GM20431 (cell line): ENCODE results near the gene GMPR2.

Experiments
- in situ Hi-C: fragments of 300-500 bp; cut with MseI, MboI; formaldehyde crosslinking; loops from one replicate; pipeline ENCODE4 v1.15.0; 2020; ENCODE audit warnings: low sequenced_read_pairs; ENCODE audit not compliant: unreplicated experiment

GMPR2 gene

GRCh38 chr14:24249230-24250021 is 16.7 kb downstream of the GMPR2 start:
- in situ Hi-C loops, result no loop called here

DNA sequence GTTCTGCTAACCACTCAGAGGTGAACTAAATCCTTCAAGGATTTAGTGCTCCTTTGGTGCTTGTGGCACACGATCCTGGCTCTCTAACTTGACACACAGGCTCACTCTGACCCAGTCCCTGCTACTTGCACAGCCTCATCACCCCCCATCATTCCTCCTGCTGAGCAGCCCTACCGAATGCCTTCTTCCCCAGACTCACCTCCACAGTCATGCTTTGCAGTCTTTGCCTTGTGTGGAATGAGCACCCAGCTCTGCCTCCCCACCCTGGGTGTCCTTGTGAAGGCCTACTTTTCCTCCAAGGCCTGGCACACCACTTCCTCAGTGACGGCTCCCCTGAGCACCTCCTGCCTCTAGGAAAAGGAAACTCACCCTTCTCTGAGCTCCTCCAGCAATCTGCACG is 17.6 kb downstream of the GMPR2 start:
- in situ Hi-C loops, result no loop called here

GRCh38 chr14:24251880-24252288 is 19.2 kb downstream of the GMPR2 start:
- in situ Hi-C loops, result no loop called here

- in situ Hi-C loops, result no loop called here
Measured at GRCh38 chr14:24252289-24253124, 19.8 kb downstream of the GMPR2 start.

DNA sequence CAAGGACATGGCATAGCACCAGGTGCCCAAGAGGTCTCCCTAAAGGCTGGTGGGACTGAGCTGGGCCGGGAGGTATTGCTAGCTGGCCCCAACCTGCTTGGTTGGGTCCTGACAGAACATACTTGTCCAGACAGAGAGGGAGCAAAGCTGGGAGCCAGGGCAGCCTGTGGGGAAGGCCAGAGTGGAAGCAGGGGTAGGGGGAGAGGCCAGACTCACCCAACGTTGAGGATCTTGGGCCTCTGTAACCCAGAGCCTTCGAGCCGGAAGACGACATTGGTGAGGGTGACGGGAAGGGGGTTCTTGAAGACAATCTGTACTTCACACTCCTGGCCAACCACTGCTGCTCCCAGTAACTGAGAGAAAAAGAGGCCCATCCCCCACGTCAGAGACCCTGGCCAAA is 21.2 kb downstream of the GMPR2 start:
- in situ Hi-C loops, result no loop called here

- in situ Hi-C loops, result no loop called here
Measured at GRCh38 chr14:24254630-24255392, 22.1 kb downstream of the GMPR2 start.

DNA sequence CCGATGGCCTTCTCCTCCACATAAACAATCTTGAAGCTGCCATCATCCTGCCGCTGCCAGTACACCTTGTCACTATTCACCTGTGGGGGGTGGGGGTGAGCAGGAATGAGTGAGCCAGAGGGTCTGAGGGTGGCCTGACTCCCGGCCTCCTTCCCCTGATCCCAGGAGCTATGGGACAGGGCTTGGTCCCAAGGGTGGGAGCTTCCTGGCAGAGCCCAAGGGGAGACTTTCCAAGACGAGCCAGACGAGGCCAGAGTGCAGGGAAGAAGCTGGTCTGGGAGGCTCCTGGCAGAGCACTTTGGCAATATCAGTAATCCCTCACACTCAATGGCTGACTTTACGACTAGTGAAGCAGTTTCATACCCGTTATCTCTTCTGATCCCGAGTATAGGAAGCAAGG is 22.7 kb downstream of the GMPR2 start:
- in situ Hi-C loops, result no loop called here

GRCh38 chr14:24255931-24256711 is 23.4 kb downstream of the GMPR2 start:
- in situ Hi-C loops, result no loop called here

DNA sequence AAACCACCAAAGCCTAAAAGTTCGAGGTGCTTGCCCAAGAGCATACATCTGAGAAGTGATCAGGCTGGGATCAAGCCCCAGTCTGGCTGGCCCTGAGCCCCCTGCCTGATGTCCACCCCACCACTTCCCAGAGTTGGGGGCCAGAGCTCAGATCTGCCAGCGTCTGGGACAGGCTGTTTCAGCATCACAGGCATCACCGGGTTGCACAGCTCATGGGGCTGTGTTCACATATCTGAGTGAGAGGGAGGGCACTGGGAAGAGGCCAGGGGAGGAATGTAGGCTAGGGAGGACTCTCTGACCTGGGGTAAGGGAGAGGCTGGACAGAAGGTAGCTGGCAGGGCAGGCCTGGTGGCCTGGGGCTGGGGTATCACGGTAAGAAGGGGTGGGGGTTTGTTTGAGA is 24.2 kb downstream of the GMPR2 start:
- in situ Hi-C loops, result no loop called here

- in situ Hi-C loops, result no loop called here
Measured at GRCh38 chr14:24258119-24258518, 25.4 kb downstream of the GMPR2 start.

DNA sequence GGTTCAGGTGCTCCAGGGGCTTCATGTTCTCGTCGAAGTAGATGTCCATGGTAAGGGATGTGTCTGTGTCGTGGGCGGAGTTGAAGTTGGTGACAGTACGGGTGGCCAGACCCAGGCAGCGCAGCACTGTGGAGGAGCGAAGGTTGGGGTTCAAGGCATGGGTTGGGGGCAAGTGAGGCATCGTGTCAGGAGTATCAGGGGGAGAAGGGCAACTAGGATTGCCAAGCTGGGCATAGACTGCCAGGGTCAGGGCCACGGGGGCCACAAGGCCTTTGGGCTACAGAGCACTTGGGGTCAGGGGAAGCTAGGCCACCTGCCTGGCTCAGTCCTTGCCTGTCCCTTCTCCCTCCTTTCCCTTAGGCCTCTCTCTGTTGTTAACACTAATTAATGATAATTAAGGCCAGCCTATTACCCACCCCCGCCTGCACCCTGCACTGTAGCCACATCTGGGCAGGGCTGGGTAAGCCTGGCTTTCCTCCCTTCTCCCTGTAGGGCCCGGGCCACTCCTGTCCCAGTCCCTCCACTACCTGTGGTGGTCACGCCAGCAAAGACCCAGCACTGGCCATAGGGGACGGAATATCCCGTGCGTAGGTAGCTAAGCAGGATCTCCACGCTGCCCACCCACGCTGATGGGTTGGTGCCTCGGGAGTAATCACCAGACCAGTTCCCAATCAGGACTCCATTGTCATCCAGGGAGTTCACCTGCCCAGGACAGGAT is 26.0 kb downstream of the GMPR2 start:
- in situ Hi-C loops, result no loop called here

DNA sequence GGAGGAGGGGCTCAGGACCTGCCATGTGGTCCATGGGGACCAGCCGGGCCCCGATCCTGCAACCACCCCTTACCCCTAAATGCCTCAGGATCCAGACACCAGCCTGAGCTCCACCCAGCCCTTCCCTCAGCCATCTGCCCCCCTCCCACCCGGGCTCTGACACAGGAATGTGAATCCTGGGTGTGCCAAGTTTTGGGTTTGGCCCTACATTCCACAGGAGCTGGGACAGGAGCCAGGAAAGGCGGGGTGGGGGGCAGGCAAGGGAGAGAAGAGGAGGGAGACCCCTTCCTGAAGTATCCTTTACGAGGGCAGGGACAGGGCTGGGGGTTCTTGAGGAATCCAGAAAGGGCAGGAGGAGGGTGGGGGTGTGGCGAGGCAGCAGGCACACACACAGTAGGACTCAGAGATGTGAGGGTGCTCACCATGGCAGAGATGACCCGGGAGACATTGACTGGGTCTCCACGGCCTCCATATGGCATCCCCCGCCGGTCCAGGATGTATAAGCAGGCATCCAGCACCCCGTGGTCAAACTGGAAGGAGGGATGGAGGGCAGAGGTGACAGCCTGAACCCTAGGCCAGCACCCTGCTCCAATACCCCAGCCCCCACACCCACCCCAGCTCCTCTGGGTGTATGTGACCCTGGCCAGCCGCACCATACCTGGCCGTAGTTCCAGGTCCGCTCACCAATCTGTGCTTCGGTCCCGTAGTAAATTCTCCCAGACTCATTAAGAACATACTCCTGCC is 26.7 kb downstream of the GMPR2 start:
- in situ Hi-C loops, result no loop called here

- in situ Hi-C loops, result no loop called here
Measured at GRCh38 chr14:24260026-24260779, 27.5 kb downstream of the GMPR2 start.

GRCh38 chr14:24260780-24261157 is 28.0 kb downstream of the GMPR2 start:
- in situ Hi-C loops, result no loop called here

- in situ Hi-C loops, result no loop called here
Measured at GRCh38 chr14:24261256-24261968, 28.7 kb downstream of the GMPR2 start.

DNA sequence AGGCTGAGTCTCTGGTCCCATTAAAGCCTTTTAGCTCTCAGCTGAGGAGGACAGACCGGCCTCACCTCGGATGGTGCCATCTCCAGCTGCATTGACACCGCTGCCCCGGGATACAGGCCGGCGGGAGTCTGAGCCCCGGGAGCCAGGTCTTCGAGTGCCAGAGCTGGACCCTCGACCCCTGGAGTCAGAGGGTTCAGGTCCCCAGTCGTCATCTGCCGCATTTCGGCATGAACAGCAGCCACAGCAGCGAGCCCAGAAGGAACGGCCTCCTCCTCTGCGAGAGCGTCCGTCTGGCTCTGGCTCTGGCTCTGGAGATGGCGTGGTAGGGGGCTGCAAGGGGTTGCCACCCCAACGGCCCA is 29.2 kb downstream of the GMPR2 start:
- in situ Hi-C loops, result no loop called here
